Naive thymus-derived CD4-positive, alpha-beta T cell (primary cell): ENCODE data around the gene PRIMPOL. TPM values are rescaled to one million over a fixed set of nuclear protein-coding genes. Genes with fewer than 3 reads are reported as not detected.

Experiments used
- ATAC-seq: fragments of 150-1000 bp; cut with Tn5 transposase; 2 replicates; pipeline ENCODE4 v1.10.0; 2021; ENCODE audit warnings: mild to moderate bottlenecking, moderate library complexity
- CTCF ChIA-PET: fragments of 350-600 bp; sonication (Branson Sonifier 250); formaldehyde crosslinking; loops from one replicate; lab custom pipeline; 2021; ENCODE audit warnings: antibody characterized with exemption; lab: Charles Lee
- POLR2A ChIA-PET: fragments of 350-600 bp; sonication (Branson Sonifier 250); formaldehyde crosslinking; loops from one replicate; lab custom pipeline; 2021; ENCODE audit warnings: antibody characterized with exemption, inconsistent platforms; lab: Charles Lee
- DNase-seq, 9 donors: peaks; one replicate each; pipeline versions ENCODE4 v3.0.0 to v3.0.0-alpha.2; 2020 to 2022; ENCODE audit warnings: mixed read lengths in 1 of 9
- H3K27ac ChIP-seq: one replicate; pipeline ENCODE4 v1.7.0; 2013; ENCODE audit warnings: mild to moderate bottlenecking, low read depth, low read length, moderate library complexity
- H3K27me3 ChIP-seq, 2 donors: one replicate each; pipeline ENCODE4 v1.7.0; 2013; ENCODE audit warnings: low read length in 2 of 2, mild to moderate bottlenecking in 2 of 2, moderate library complexity in 2 of 2; ENCODE audit not compliant: control insufficient read depth in 2 of 2, insufficient read depth in 2 of 2
- H3K36me3 ChIP-seq, 3 experiments: 1 replicate in 2 of 3; 2 replicates in 1 of 3; pipeline ENCODE4 v1.7.0; 2013; ENCODE audit warnings: low read length in 3 of 3, mild to moderate bottlenecking in 3 of 3, moderate library complexity in 1 of 3; ENCODE audit not compliant: insufficient read depth in 3 of 3, control insufficient read depth in 2 of 3
- H3K4me1 ChIP-seq, 2 donors: one replicate each; pipeline ENCODE4 v1.7.0; 2013; ENCODE audit warnings: low read length in 2 of 2, mild to moderate bottlenecking in 2 of 2, moderate library complexity in 1 of 2; ENCODE audit not compliant: control insufficient read depth in 2 of 2, insufficient read depth in 2 of 2
- H3K4me3 ChIP-seq: 2 replicates; pipeline ENCODE4 v1.7.0; 2013; ENCODE audit warnings: mild to moderate bottlenecking, low read length
- H3K9me3 ChIP-seq, 3 experiments: 1 replicate in 2 of 3; 2 replicates in 1 of 3; pipeline ENCODE4 v1.7.0; 2013; ENCODE audit warnings: low read length in 3 of 3; ENCODE audit not compliant: control insufficient read depth in 2 of 3
- H3K27ac Mint-ChIP-seq, 9 donors: one replicate each; pipeline ENCODE4 v1.8.0; 2020 to 2022; ENCODE audit warnings: mixed read lengths in 9 of 9, mild to moderate bottlenecking in 8 of 9, moderate library complexity in 5 of 9, inconsistent platforms in 2 of 9
- H3K27me3 Mint-ChIP-seq, 5 donors: one replicate each; pipeline ENCODE4 v1.8.0; 2021 to 2022; ENCODE audit warnings: mixed read lengths in 5 of 5, mild to moderate bottlenecking in 1 of 5
- H3K36me3 Mint-ChIP-seq, 5 donors: one replicate each; pipeline ENCODE4 v1.8.0; 2020 to 2022; ENCODE audit warnings: mixed read lengths in 5 of 5, mild to moderate bottlenecking in 3 of 5, inconsistent platforms in 1 of 5
- H3K4me1 Mint-ChIP-seq, 7 donors: one replicate each; pipeline ENCODE4 v1.8.0; 2020 to 2022; ENCODE audit warnings: mixed read lengths in 7 of 7, mild to moderate bottlenecking in 3 of 7, inconsistent platforms in 1 of 7
- H3K4me3 Mint-ChIP-seq, 10 donors: one replicate each; pipeline ENCODE4 v1.8.0; 2020 to 2022; ENCODE audit warnings: mild to moderate bottlenecking in 10 of 10, mixed read lengths in 10 of 10, moderate library complexity in 6 of 10, inconsistent platforms in 2 of 10
- H3K9me3 Mint-ChIP-seq, 11 donors: one replicate each; pipeline ENCODE4 v1.8.0; 2020 to 2022; ENCODE audit warnings: mixed read lengths in 11 of 11, mild to moderate bottlenecking in 4 of 11, inconsistent platforms in 1 of 11, moderate library complexity in 1 of 11
- intact Hi-C, 2 donors: fragments of 100-400 bp; cut with micrococcal nuclease; formaldehyde crosslinking; loops; one replicate each; pipeline ENCODE4 v1.15.1; 2023
- polyA plus RNA-seq, 2 donors: library from polyadenylated mRNA; unstranded; fragments of 300-500 nt; fragmentation: Illumina TruSeq; gene quantifications; one replicate each; pipeline ENCODE4 v1.2.3, GENCODE V29; 2021
- total RNA-seq, 6 experiments: library from RNA in 5 of 6; stranded (reverse) in 5 of 6; gene quantifications; 1 replicate in 5 of 6; 2 replicates in 1 of 6; pipeline ENCODE4 v1.2.3 and lab custom pipeline; 2021 to 2026

PRIMPOL gene
- total and polyA plus RNA-seq, 7 experiments from 2014 or later = 12.1 to 19.3 (median 16.5) TPM

DNA sequence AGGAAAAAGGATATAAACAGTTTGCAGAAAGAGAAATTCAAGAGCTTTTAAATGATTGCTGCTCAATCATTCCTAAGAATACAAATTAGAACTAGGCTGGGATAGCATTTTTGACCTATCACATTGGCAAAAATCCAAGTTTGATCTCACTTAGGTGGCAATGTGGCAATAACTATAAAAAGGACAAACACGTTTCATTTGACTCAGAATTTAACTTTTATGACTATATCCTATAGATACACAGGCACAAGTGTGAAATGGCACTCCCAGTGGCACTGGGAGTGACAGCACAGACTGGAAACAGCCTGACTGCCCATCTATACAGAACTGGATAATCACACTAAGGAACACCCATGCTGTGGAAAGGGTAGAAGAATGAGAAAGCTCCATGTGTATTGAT lies 73.3 kb downstream of the PRIMPOL start:
- no peaks in the 10 kb centered on the region for H3K36me3 ChIP-seq
- H3K4me1 ChIP-seq = no peaks in the 10 kb centered on the region
- Mint-ChIP-seq H3K4me3 (no peak overlapping the region), H3K27me3 (no peaks in the 10 kb centered on the region), H3K36me3 (peaks cover 9 to 55% (median 38%) of the 10 kb centered on the region in 5 donors), H3K9me3 (peaks cover 0 to 24% (median 10%) of the 10 kb centered on the region in 11 donors), H3K27ac (peak overlapping the region in 1 of 9 donors; percentile 24), H3K4me1 (peaks cover 0 to 62% (median 0%) of the 10 kb centered on the region in 7 donors)
- H3K27me3 ChIP-seq = no peaks in the 10 kb centered on the region
- ChIA-PET POLR2A (no interaction called here), CTCF (no interaction called here)
- intact Hi-C loops = no loop called here
- no peak overlapping the region for H3K27ac ChIP-seq
- no peak for ATAC-seq
- H3K9me3 ChIP-seq = no peaks in the 10 kb centered on the region
- DNase-seq = no peak
- H3K4me3 ChIP-seq = no peak overlapping the region

DNA sequence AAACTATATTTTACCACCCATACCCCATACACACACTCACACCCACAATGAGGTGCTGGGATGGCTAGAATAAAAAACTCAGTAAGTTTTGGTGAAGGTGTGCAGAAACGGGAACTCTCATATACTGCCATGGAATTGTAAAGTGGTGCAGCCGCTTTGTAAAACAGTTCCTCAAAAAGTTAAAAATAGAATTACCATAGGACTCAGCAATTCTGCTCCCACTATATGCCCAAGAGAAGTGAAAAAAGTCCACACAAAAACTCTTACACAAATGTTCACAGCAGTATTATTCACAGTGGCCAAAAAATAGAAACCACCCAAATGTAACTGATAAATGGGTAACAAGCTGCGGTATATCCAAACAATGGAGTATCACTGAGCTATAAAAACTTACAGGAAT lies 77.9 kb downstream of the PRIMPOL start:
- Mint-ChIP-seq H3K9me3 (no peaks in the 10 kb centered on the region), H3K36me3 (peaks cover 0 to 31% (median 9%) of the 10 kb centered on the region in 5 donors), H3K4me1 (peaks cover 0 to 67% (median 4%) of the 10 kb centered on the region in 7 donors), H3K27me3 (no peaks in the 10 kb centered on the region), H3K27ac (peak overlapping the region in 1 of 9 donors; percentile 7), H3K4me3 (no peak overlapping the region)
- ATAC-seq (no peak), DNase-seq (no peak)
- H3K4me3 ChIP-seq = no peak overlapping the region
- intact Hi-C loops = no loop called here
- no peaks in the 10 kb centered on the region for H3K36me3 ChIP-seq
- POLR2A ChIA-PET = no interaction called here
- H3K9me3 ChIP-seq = no peaks in the 10 kb centered on the region
- no peaks in the 10 kb centered on the region for H3K4me1 ChIP-seq
- no peak overlapping the region for H3K27ac ChIP-seq
- CTCF ChIA-PET = no interaction called here
- no peaks in the 10 kb centered on the region for H3K27me3 ChIP-seq

DNA sequence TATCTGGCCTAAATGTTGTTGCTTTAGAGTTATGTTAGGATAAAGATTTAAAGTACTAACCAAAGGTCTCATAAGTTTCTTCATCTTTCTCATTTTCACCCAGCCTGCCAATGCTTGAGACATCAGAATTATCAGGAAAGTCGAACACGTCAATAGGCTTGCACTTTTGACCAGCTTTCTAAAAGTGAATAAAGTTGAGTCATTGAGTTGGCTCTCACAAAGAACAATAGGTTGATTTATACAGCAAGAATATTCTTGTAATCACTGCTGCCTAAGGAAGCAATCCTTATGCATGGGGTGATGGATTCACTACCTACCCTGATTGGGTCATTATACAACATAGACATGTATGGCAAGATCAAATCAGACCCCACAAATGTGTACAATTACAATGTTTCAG lies 79.3 kb downstream of the PRIMPOL start:
- ChIA-PET POLR2A (no interaction called here), CTCF (no interaction called here)
- H3K27ac Mint-ChIP-seq = peak overlapping the region in 1 of 9 donors; percentile 34
- H3K27me3 Mint-ChIP-seq = no peaks in the 10 kb centered on the region
- H3K9me3 Mint-ChIP-seq = no peaks in the 10 kb centered on the region
- Histone ChIP-seq H3K36me3 (no peaks in the 10 kb centered on the region), H3K4me1 (peaks cover 5 to 7% of the 10 kb centered on the region in 2 donors), H3K4me3 (no peak overlapping the region), H3K27me3 (no peaks in the 10 kb centered on the region), H3K27ac (no peak overlapping the region), H3K9me3 (no peaks in the 10 kb centered on the region)
- H3K4me3 Mint-ChIP-seq = no peak overlapping the region
- intact Hi-C loops = no loop called here
- H3K4me1 Mint-ChIP-seq = peaks cover 8 to 68% (median 10%) of the 10 kb centered on the region in 7 donors
- peaks cover 0 to 24% (median 9%) of the 10 kb centered on the region in 5 donors for H3K36me3 Mint-ChIP-seq
- no peak for ATAC-seq
- no peak for DNase-seq

DNA sequence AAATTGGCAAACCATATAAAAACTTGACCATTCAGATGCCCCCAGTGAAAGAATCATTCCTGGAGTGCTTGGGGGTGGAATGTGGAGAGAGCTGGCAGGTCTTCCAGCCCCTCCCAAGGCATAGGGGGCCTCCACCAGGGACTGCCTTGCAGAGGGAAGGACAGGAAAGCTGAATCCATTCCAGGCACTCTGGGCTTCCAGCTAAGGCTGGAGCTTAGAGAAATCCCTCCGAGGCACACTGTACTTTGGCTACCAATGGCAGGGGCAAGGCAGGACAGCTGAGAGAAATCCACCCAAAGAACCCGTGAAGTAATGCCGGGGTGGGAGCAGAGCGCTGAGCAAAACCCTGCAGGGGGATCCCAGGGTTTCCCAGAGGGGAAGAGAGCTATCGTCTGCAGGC lies 80.4 kb downstream of the PRIMPOL start:
- Mint-ChIP-seq H3K27me3 (no peaks in the 10 kb centered on the region), H3K36me3 (peaks cover 0 to 20% (median 9%) of the 10 kb centered on the region in 5 donors), H3K27ac (peak overlapping the region in 1 of 9 donors; percentile 54), H3K4me3 (no peak overlapping the region), H3K4me1 (peaks cover 8 to 69% (median 19%) of the 10 kb centered on the region in 7 donors), H3K9me3 (no peaks in the 10 kb centered on the region)
- intact Hi-C loops = loop anchor here (5.0 to 10.0 kb wide), 6 partner anchors 412 to 1635 kb away; partner anchors contain the start of genes ANKRD37 (in 1 of the 2), CDKN2AIP (in 1 of the 2), CFAP97 (in 1 of the 2) and CYP4V2 (in 1 of the 2)
- no peak for DNase-seq
- Histone ChIP-seq H3K9me3 (no peaks in the 10 kb centered on the region), H3K27ac (no peak overlapping the region), H3K27me3 (no peaks in the 10 kb centered on the region), H3K4me3 (no peak overlapping the region), H3K36me3 (no peaks in the 10 kb centered on the region), H3K4me1 (peaks cover 7 to 11% of the 10 kb centered on the region in 2 donors)
- ATAC-seq = no peak
- ChIA-PET POLR2A (no interaction called here), CTCF (interaction anchor here (0.9 kb wide), 1 partner anchor 16 kb away, joined by 3 read pairs; no protein-coding TSS in a partner anchor)

DNA sequence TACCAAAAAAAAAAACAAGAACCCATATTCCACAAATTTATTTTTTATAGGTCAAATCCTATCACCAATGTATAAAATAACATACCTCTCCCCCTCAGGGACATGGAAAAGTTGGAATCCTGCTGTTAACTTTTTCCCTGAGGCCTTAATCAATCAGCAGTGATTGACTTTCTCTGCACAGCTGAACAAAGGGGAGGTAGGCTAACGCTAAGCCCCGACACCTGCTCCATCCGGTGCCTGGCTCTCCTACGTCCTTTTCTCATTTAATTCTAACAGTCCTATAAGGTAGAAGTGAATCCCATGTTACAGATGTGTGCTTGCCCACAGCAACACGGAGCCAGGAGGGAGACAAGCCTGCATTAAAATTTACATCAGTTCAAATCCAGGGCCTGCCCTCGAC lies 81.5 kb downstream of the PRIMPOL start:
- H3K9me3 Mint-ChIP-seq = no peaks in the 10 kb centered on the region
- no peaks in the 10 kb centered on the region for H3K9me3 ChIP-seq
- peaks cover 0 to 18% (median 5%) of the 10 kb centered on the region in 5 donors for H3K36me3 Mint-ChIP-seq
- no peak overlapping the region for H3K27ac ChIP-seq
- H3K4me1 Mint-ChIP-seq = peaks cover 6 to 65% (median 19%) of the 10 kb centered on the region in 7 donors
- POLR2A ChIA-PET = interaction anchor here (0.6 kb wide), 1 partner anchor 322 kb away, joined by 4 read pairs; no protein-coding TSS in a partner anchor
- ATAC-seq (no peak), DNase-seq (no peak)
- H3K4me3 ChIP-seq = no peak overlapping the region
- no peak overlapping the region for H3K4me3 Mint-ChIP-seq
- H3K36me3 ChIP-seq = no peaks in the 10 kb centered on the region
- peaks cover 7 to 11% of the 10 kb centered on the region in 2 donors for H3K4me1 ChIP-seq
- peak overlapping the region in 2 of 9 donors; percentile 18 to 23 for H3K27ac Mint-ChIP-seq
- H3K27me3 Mint-ChIP-seq = no peaks in the 10 kb centered on the region
- CTCF ChIA-PET = interaction anchor here (1.3 kb wide), 1 partner anchor 12 kb away, joined by 4 read pairs; no protein-coding TSS in a partner anchor
- intact Hi-C loops = loop anchor here (5.0 to 10.0 kb wide), 6 partner anchors 411 to 1636 kb away; partner anchors contain the start of genes ANKRD37 (in 1 of the 2), CDKN2AIP (in 1 of the 2), CFAP97 (in 1 of the 2) and CYP4V2 (in 1 of the 2)
- no peaks in the 10 kb centered on the region for H3K27me3 ChIP-seq

DNA sequence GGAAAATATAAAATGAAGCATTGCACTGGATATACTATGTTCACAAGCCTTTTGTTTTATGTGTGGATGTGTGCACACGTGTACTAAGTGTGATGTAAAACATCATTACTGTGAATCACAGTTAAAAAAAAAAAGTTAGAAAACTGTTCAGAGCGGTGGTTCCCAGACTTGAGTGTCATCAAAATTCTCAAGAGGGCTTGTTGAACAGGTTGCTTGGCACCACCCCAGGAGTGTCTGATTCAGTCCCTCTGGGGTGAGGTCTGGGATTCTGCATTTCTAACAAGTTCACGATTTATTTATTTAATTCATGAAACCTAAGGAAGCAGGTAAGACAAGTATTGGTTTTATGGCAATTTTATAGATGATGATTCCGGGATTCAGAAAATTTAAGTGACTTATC lies 82.6 kb downstream of the PRIMPOL start:
- intact Hi-C loops = loop anchor here (2.0 to 10.0 kb wide), 7 partner anchors 13 to 1637 kb away; partner anchors contain the start of genes ANKRD37 (in 1 of the 2), CDKN2AIP (in 1 of the 2), CFAP97 (in 1 of the 2) and CYP4V2 (in 1 of the 2)
- DNase-seq = no peak
- peak overlapping the region in 2 of 9 donors; percentile 18 to 40 for H3K27ac Mint-ChIP-seq
- H3K4me1 ChIP-seq = peaks cover 7 to 11% of the 10 kb centered on the region in 2 donors
- no peak overlapping the region for H3K4me3 ChIP-seq
- no peaks in the 10 kb centered on the region for H3K36me3 ChIP-seq
- H3K4me1 Mint-ChIP-seq = peaks cover 6 to 61% (median 19%) of the 10 kb centered on the region in 7 donors
- ChIA-PET POLR2A (interaction anchor here (0.6 kb wide), 1 partner anchor 364 kb away, joined by 3 read pairs; no protein-coding TSS in a partner anchor), CTCF (interaction anchor here (0.6 to 1.3 kb wide), 2 partner anchors 11 to 35 kb away, joined by 3 to 4 read pairs; no protein-coding TSS in a partner anchor)
- no peaks in the 10 kb centered on the region for H3K9me3 ChIP-seq
- H3K4me3 Mint-ChIP-seq = peak overlapping the region; percentile 24 to 97 (median 79)
- no peaks in the 10 kb centered on the region for H3K9me3 Mint-ChIP-seq
- no peak for ATAC-seq
- no peaks in the 10 kb centered on the region for H3K27me3 Mint-ChIP-seq
- H3K36me3 Mint-ChIP-seq = peaks cover 0 to 16% (median 5%) of the 10 kb centered on the region in 5 donors
- H3K27me3 ChIP-seq = no peaks in the 10 kb centered on the region
- no peak overlapping the region for H3K27ac ChIP-seq
